ENCODE results near the gene SPATA13. TPM values are rescaled to one million over a fixed set of nuclear protein-coding genes. Genes with fewer than 3 reads are reported as not detected.

The SPATA13 gene
- total and polyA plus RNA-seq, 2 donors from 2014 or later, result 12.3 to 69.2 TPM

- Histone ChIP-seq H3K9me3 (ENCODE audit: control insufficient read depth in 2 of 3, insufficient read depth in 1 of 3, low read length in 3 of 3) (no peaks in the 10 kb centered on the region), H3K4me1 (ENCODE audit: control insufficient read depth in 2 of 3, insufficient read depth in 2 of 3, low read depth in 1 of 3, low read length in 3 of 3) (peaks cover 0 to 7% (median 0%) of the 10 kb centered on the region in 3 donors), H3K27ac (ENCODE audit: low read depth in 2 of 2, low read length in 2 of 2) (no peak overlapping the region), H3K27me3 (ENCODE audit: control insufficient read depth, insufficient read depth, low read length) (no peaks in the 10 kb centered on the region), H3K9ac (ENCODE audit: low read length in 3 of 3) (no peak overlapping the region), H3K36me3 (ENCODE audit: control insufficient read depth in 2 of 3, insufficient read depth in 3 of 3, low read length in 3 of 3) (peaks cover 0 to 39% (median 25%) of the 10 kb centered on the region in 3 donors), H3K4me3 (ENCODE audit: low read length in 3 of 3) (no peak overlapping the region)
- no peak for DNase-seq
- intact Hi-C loops (cut with DNase I), result no loop called here
- no peak for FAIRE-seq
- TF ChIP-seq, protein P1, sequence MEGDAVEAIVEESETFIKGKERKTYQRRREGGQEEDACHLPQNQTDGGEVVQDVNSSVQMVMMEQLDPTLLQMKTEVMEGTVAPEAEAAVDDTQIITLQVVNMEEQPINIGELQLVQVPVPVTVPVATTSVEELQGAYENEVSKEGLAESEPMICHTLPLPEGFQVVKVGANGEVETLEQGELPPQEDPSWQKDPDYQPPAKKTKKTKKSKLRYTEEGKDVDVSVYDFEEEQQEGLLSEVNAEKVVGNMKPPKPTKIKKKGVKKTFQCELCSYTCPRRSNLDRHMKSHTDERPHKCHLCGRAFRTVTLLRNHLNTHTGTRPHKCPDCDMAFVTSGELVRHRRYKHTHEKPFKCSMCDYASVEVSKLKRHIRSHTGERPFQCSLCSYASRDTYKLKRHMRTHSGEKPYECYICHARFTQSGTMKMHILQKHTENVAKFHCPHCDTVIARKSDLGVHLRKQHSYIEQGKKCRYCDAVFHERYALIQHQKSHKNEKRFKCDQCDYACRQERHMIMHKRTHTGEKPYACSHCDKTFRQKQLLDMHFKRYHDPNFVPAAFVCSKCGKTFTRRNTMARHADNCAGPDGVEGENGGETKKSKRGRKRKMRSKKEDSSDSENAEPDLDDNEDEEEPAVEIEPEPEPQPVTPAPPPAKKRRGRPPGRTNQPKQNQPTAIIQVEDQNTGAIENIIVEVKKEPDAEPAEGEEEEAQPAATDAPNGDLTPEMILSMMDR (IDR thresholded peaks at IDR 0.05; ENCODE audit: borderline replicate concordance, extremely low read depth, insufficient read depth), result no peak
Measured at GRCh38 chr13:24284889-24285565, 124.5 kb downstream of the SPATA13 start.

DNA sequence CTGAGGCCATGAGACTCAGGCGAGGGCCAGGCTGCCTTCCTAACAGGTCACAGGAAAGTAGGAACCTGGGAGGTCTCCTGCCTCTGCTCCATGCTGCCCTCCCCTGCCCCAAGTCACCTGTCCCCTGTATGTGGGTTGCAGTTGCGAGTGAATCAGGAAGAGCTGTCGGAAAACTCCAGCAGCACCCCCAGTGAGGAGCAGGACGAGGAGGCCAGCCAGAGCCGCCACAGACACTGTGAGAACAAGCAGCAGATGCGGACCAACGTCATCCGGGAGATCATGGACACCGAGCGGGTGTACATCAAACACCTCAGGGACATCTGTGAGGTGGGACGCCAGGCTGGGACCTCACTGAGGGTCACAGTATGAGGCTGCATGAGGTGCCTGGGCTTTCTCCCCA, 126.1 kb downstream of the SPATA13 start:
- FAIRE-seq (no peak), DNase-seq (no peak)
- Histone ChIP-seq H3K4me1 (ENCODE audit: control insufficient read depth in 2 of 3, insufficient read depth in 2 of 3, low read depth in 1 of 3, low read length in 3 of 3) (peaks cover 0 to 2% (median 0%) of the 10 kb centered on the region in 3 donors), H3K4me3 (ENCODE audit: low read length in 3 of 3) (no peak overlapping the region), H3K27me3 (ENCODE audit: control insufficient read depth, insufficient read depth, low read length) (no peaks in the 10 kb centered on the region), H3K27ac (ENCODE audit: low read depth in 2 of 2, low read length in 2 of 2) (no peak overlapping the region), H3K36me3 (ENCODE audit: control insufficient read depth in 2 of 3, insufficient read depth in 3 of 3, low read length in 3 of 3) (peaks cover 2 to 48% (median 38%) of the 10 kb centered on the region in 3 donors), H3K9me3 (ENCODE audit: control insufficient read depth in 2 of 3, insufficient read depth in 1 of 3, low read length in 3 of 3) (no peaks in the 10 kb centered on the region), H3K9ac (ENCODE audit: low read length in 3 of 3) (no peak overlapping the region)
- TF ChIP-seq, protein P1 (IDR thresholded peaks at IDR 0.05; ENCODE audit: borderline replicate concordance, extremely low read depth, insufficient read depth), result no peak
- intact Hi-C loops (cut with DNase I), result no loop called here

- TF ChIP-seq, protein P1 (IDR thresholded peaks at IDR 0.05; ENCODE audit: borderline replicate concordance, extremely low read depth, insufficient read depth), result no peak
- Histone ChIP-seq H3K36me3 (ENCODE audit: control insufficient read depth in 2 of 3, insufficient read depth in 3 of 3, low read length in 3 of 3) (peaks cover 2 to 54% (median 45%) of the 10 kb centered on the region in 3 donors), H3K27me3 (ENCODE audit: control insufficient read depth, insufficient read depth, low read length) (no peaks in the 10 kb centered on the region), H3K9ac (ENCODE audit: low read length in 3 of 3) (no peak overlapping the region), H3K27ac (ENCODE audit: low read depth in 2 of 2, low read length in 2 of 2) (no peak overlapping the region), H3K9me3 (ENCODE audit: control insufficient read depth in 2 of 3, insufficient read depth in 1 of 3, low read length in 3 of 3) (no peaks in the 10 kb centered on the region), H3K4me1 (ENCODE audit: control insufficient read depth in 2 of 3, insufficient read depth in 2 of 3, low read depth in 1 of 3, low read length in 3 of 3) (no peaks in the 10 kb centered on the region), H3K4me3 (ENCODE audit: low read length in 3 of 3) (no peak overlapping the region)
- FAIRE-seq (no peak), DNase-seq (no peak)
- intact Hi-C loops (cut with DNase I), result no loop called here
Measured at GRCh38 chr13:24287748-24288287, 127.3 kb downstream of the SPATA13 start.

Measured in kidney (tissue), 14 donors.